ENCODE measurements around the gene GSTT4. TPM values are rescaled to one million over a fixed set of nuclear protein-coding genes. Genes with fewer than 3 reads are reported as not detected.

The GSTT4 gene
- not detected for total RNA-seq

GRCh38 chr22:24005201-24005600 is at the start of gene GSTT4:
TSS of gene GSTT4 (minus strand) at chr22:24005453. CDS start at chr22:24005356, 97 bp downstream.
- Histone ChIP-seq H3K27ac (peak within 1 kb of the TSS; percentile 37 to 67), H3K9me3 (no peaks in the 10 kb centered on the region), H3K4me1 (ENCODE audit: control insufficient read depth in 1 of 2, low read depth in 2 of 2) (peaks cover 6 to 16% of the 10 kb centered on the region in 2 donors), H3K36me3 (no peaks in the 10 kb centered on the region), H3K4me3 (peak within 1 kb of the TSS; percentile 18), H3K27me3 (replicated peaks; ENCODE audit: insufficient read depth) (no peaks in the 10 kb centered on the region)
- no peak for TF ChIP-seq CTCF (IDR thresholded peaks at IDR 0.05)
- DNase-seq (ENCODE audit: low spot score) (no peak), ATAC-seq (ENCODE audit: insufficient number of reproducible peaks, low FRiP score, low read depth) (no peak)

GRCh38 chr22:24054356-24054755 is 49.1 kb upstream of the GSTT4 start:
- Histone ChIP-seq H3K36me3 (peaks cover 25% of the 10 kb centered on the region), H3K27me3 (replicated peaks; ENCODE audit: insufficient read depth) (no peaks in the 10 kb centered on the region), H3K4me1 (ENCODE audit: control insufficient read depth in 1 of 2, low read depth in 2 of 2) (peaks cover 8 to 32% of the 10 kb centered on the region in 2 donors), H3K27ac (no peak overlapping the region), H3K9me3 (no peaks in the 10 kb centered on the region), H3K4me3 (no peak overlapping the region)
- no peak for ATAC-seq (ENCODE audit: insufficient number of reproducible peaks, low FRiP score, low read depth)
- DNase-seq (ENCODE audit: low spot score), result no peak
- no peak for TF ChIP-seq CTCF (IDR thresholded peaks at IDR 0.05)

- H3K36me3 ChIP-seq, result peaks cover 31% of the 10 kb centered on the region
- no peak overlapping the region for H3K4me3 ChIP-seq
- TF ChIP-seq CTCF (IDR thresholded peaks at IDR 0.05), result no peak
- ATAC-seq (ENCODE audit: insufficient number of reproducible peaks, low FRiP score, low read depth) (no peak), DNase-seq (ENCODE audit: low spot score) (no peak)
- peaks cover 1 to 25% of the 10 kb centered on the region in 2 donors for H3K4me1 ChIP-seq (ENCODE audit: control insufficient read depth in 1 of 2, low read depth in 2 of 2)
- H3K27me3 ChIP-seq (replicated peaks; ENCODE audit: insufficient read depth), result no peaks in the 10 kb centered on the region
- no peaks in the 10 kb centered on the region for H3K9me3 ChIP-seq
- H3K27ac ChIP-seq, result no peak overlapping the region
Measured at GRCh38 chr22:24053481-24054226, 48.4 kb upstream of the GSTT4 start.

- H3K9me3 ChIP-seq, result no peaks in the 10 kb centered on the region
- no peak overlapping the region for H3K4me3 ChIP-seq
- peaks cover 31% of the 10 kb centered on the region for H3K36me3 ChIP-seq
- DNase-seq (ENCODE audit: low spot score), result peak; percentile 63
- peaks cover 0 to 19% of the 10 kb centered on the region in 2 donors for H3K4me1 ChIP-seq (ENCODE audit: control insufficient read depth in 1 of 2, low read depth in 2 of 2)
- peak; percentile 68 for ATAC-seq (ENCODE audit: insufficient number of reproducible peaks, low FRiP score, low read depth)
- TF ChIP-seq CTCF (IDR thresholded peaks at IDR 0.05), result no peak
- peak overlapping the region; percentile 78 to 91 for H3K27ac ChIP-seq
- H3K27me3 ChIP-seq (replicated peaks; ENCODE audit: insufficient read depth), result no peaks in the 10 kb centered on the region
Measured at GRCh38 chr22:24051568-24051967, 46.3 kb upstream of the GSTT4 start.

GRCh38 chr22:24051028-24051427 is 45.8 kb upstream of the GSTT4 start:
- H3K9me3 ChIP-seq, result no peaks in the 10 kb centered on the region
- DNase-seq (ENCODE audit: low spot score), result no peak
- no peak for ATAC-seq (ENCODE audit: insufficient number of reproducible peaks, low FRiP score, low read depth)
- peak overlapping the region; percentile 78 to 91 for H3K27ac ChIP-seq
- no peak for TF ChIP-seq CTCF (IDR thresholded peaks at IDR 0.05)
- no peaks in the 10 kb centered on the region for H3K27me3 ChIP-seq (replicated peaks; ENCODE audit: insufficient read depth)
- H3K4me3 ChIP-seq, result no peak overlapping the region
- peaks cover 0 to 19% of the 10 kb centered on the region in 2 donors for H3K4me1 ChIP-seq (ENCODE audit: control insufficient read depth in 1 of 2, low read depth in 2 of 2)
- peaks cover 26% of the 10 kb centered on the region for H3K36me3 ChIP-seq
